Amniotic epithelial cell (primary cell): ENCODE data around the gene HTR3B.
"Not testable (repeated sequence)": the region's sequence is repeated elsewhere in the genome, so short reads cannot be mapped to it uniquely, and the experiment has no call there.

Experiments
- DNase-seq: peaks from one replicate; pipeline ENCODE4 v3.0.0-alpha.2; 2010; ENCODE audit warnings: low read depth

The HTR3B gene

DNA sequence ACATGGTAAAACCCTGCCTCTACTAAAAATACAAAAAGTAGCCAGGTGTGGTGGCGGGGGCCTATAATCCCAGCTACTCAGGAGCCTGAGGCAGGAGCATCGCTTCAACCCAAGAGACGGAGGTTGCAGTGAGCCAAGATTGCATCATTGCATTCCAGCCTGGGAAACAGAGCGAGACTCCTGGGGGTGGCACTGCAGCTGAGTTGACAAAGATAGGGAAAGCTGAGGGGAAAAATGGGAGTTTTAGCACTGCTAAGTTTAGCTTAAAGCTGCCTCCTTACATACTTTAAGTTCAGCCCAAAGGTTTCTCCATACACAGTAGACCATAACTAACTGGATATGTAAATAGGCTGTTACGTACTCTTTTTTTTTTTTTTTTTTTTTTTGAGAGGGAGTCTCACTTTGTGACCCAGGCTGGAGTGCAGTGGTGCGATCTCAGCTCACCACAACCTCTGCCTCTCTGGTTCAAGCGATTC, 20.2 kb upstream of the HTR3B start:
- peak; percentile 59 for DNase-seq

DNA sequence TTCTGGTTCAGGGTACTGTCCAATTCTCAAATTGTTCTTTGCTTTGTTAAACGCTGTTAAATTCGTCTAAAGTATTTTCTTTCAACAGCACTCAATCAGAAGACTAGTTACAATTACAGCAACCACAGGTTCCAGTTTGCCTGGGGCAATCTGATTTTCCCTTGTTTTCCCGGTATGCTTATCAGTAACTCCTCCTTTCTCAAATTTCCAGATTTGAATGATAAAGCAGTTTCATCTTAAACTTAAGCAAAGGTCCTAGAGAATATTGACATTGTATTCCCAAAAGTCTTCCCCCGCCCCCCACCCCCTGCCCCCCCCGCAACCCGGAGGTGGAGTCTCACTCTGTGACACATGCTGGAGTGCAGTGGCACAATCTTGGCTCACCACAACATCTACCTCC, 18.7 kb upstream of the HTR3B start:
- DNase-seq: no peak

DNA sequence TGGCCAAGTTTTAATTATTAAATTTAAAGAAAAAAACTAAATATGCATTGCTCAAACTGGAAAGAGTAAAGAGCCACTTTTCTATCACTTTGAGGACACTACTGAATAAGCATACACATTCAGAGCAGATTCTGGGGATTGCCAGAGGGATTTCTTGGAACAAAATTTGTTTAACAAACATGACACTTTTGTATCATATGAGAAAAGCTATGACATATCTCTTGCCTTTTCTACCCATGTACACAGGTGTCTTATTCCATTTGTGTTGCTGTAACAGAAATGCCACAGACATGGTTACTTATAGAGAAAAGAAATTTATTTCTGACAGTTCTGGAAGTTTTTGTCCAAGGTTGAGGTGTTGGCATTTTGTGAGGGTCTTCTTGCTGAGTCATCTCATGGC, 15.7 kb upstream of the HTR3B start:
- no peak for DNase-seq

DNA sequence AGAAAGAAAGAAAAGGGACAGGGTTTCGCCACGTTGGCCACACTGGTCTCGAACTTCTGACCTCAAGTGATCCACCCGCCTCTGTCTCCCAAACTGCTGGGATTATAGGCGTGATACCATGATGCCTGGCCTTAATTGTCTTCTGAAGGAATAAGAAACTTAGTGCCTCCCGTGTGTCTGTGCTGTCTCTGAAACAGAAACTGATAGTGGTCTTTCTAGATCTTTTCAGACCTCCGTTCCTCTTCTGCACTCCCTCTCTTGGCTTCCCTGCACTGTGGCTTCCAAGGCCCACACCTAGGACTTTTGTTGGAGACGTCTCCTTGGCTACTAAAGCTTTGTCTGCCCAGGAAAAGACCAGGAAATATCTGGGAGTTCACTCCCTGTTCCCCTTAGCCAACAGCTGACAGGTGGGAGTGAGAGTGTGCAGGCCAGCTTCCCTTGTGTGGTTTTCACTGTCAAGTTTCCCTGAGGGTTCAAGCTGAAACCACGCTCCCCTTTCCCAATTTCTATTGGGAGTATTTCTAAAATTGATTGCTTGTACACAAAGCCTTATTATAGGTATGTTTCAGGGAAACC, 10.1 kb upstream of the HTR3B start:
- DNase-seq: peak; percentile 53

DNA sequence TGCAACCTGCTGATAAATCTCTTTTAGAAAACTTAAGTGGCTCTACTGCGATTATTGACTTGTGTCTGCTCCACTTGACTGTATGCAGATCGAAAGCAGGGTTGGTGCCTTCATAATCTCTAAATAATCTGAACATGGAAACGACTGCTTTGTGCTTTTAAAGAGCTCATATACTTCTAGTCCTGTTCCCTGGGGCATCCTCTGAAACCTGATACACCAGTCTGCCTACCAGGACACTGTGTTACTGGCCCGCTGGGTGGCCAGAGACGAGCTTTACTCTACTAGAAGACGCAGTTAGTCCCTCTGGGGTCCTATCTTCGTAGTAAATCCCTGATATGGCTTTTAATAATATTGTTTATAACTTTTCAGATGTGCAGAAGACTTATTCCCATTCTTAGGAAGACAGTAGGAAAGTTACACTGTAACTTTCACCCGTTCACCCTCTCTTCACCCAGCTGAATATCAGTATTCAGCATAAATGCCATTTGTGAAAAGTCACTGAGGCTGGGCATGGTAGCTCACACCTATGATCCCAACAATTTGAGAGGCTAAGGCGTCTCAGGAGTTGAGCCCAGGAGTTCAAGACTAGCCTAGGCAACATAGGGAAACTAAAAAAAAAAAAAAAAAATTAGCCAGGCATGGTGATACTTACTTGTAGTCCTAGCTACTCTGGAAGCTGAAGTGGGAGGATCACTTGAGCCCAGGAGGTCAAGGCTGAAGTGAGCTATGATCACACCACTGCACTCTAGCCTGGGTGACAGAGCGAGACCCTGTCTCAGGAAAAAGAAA, 9.0 kb upstream of the HTR3B start:
- no peak for DNase-seq

DNA sequence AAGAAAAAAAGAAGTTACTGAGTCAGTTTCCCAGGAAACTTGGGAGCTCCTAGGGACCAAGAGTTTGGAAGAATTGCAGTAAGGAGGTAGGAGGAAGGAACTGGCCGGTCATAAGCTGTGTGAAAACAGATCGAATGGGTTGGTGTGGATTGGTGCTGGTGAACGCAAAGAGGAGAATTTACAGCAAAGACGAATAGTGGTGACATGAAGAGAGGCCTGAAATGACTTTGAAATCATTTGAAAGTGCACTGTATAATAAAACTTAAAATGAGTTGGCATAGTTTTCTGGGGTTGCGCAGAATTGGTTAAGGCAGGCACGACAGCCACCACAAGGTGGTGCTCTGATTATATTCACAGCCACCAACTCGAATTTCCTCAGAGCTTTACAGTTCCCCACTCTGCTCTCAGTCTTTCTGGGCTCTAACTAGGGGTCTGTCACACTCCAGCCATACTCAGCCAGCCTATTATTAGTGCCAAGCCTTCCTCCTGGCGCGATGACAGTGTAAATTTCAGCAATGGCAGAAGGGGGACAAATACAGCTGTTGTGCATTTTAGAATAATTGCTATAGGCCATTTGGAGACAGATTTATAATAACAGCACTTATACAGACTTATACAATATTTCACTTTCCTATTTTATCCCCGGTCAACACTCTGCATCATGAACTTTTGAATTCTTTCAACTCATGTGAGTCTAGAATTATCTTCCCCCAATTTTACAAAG, 8.3 kb upstream of the HTR3B start:
- peak; percentile 26 for DNase-seq

DNA sequence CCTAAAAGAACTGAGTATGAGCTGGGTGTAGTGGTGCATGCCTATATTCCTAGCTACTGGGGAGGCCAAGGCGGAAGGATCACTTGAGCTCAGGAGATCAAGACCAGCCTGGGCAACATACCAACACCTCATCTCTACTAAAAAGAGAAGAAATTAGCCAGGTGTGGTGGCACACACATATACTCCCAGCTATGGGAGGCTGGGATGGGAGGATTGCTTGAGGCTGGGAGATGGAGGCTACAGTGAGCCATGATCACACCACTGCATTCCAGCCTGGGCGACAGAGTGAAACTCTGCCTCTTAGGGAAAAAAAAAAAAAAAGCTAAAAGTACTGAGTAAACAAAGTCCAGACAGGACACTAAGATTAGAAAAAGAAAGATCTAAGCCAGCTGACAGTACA, 3.5 kb upstream of the HTR3B start:
- DNase-seq: no peak

DNA sequence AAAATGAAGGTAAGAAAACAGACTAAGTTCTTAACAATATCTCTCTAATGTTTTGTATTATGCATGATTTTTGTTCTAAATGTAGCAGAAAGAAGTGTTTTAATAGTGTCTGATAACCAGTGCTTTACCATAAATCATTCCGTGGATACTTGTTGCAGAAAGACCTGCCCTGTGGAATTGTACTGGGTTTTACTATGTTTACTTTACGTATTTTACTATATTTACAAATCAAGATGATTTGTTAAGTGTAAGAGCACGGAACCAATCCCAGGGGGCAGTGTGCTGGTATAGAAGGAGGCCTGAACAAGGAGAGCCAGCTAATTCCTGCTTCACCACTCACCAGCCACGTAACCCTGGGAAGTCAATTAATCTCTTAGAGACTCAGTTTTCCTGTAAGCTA, 1.4 kb downstream of the HTR3B start:
- DNase-seq: peak; percentile 72

DNA sequence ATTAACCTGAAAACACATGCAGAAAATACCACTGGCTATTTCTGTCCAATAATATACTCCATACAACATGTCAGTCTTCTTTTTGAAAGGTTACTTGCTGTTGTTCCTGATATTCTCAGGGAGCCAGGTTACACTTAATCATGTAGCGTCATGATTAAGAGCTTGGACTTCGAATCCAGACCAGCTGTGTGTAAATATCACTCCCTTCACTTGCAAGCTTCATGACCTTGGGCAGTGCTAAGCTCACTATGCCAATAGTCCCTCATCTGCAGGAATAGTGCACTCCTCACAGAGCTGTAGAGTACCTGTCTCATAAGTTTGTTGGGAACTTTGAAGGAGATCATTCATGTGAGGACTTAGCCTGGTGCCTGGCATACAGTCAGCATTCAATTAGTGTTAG, 1.9 kb downstream of the HTR3B start:
- DNase-seq: no peak

DNA sequence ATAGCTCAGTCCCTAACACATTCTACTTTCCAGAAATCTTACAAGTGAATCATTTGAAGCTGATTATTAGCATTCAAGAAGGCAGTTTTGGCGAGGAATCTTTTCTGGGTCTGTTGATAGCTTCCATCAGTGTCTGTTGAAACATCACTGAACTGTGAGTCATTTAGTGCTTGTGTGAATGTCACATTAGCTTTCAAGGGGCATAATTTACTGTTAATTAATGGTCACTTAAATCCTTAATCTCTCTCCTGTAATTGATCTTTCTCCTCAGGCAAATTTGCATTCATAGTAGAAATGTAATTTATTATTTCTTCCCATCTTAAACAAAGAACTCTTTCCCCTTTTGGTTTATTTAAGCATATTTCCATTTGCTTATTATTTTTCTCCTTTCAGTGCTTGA, 2.6 kb downstream of the HTR3B start:
- peak; percentile 10 for DNase-seq

DNA sequence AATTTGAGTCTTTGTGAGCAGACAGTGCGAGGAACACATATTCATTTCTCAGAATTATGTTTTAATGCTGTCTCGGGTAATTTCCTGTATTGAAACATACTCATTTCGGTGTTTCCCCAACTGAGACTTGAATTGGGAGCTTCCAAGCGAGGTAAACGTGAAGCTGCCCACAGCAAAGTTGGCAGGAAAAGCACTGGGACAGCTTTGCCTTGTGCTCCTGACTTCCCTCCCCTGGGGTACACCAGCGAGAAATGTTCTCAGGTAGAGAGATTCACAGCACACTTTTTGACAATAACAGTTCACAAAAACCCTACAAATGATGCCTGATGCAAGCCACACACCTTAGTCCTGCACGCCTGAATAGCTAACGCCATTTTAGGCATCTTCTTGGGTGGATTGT, 3.1 kb downstream of the HTR3B start:
- no peak for DNase-seq

DNA sequence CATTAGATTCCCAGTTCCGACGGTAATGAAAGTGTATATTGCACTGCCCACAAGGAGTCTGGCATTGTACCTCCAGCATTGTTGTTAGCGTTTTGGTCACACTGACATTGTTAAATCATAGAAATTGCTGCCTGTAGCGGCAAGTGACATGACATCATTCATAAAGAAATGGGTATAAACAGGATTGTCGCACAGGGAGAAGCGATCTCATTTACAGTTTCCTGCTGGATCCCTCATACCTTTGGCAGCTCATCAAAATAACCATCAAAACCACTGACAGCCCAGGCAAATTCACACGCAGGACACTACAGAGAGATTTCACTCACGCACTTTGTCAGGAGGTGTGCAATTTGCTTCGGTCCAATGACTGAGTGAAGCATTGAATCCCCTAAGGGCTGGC, 3.5 kb downstream of the HTR3B start:
- DNase-seq: no peak

DNA sequence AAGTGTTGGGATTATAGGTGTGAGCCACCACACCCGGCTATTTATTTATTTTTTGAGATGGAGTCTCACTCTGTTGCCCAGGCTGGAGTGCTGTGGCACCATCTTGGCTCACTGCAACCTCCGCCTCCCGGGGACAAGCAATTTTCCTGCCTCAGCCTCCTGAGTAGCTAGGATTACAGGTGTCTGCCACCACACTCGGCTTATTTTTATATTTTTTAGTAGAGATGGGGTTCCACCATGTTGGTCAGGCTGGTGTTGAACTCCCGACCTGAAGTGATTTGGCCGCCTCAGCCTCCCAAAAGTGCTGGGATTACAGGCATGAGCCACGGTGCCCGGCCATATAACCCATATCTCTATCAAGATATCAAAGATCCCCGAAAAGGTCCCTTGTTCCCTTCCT, 6.9 kb downstream of the HTR3B start:
- not testable (repeated sequence) for DNase-seq

DNA sequence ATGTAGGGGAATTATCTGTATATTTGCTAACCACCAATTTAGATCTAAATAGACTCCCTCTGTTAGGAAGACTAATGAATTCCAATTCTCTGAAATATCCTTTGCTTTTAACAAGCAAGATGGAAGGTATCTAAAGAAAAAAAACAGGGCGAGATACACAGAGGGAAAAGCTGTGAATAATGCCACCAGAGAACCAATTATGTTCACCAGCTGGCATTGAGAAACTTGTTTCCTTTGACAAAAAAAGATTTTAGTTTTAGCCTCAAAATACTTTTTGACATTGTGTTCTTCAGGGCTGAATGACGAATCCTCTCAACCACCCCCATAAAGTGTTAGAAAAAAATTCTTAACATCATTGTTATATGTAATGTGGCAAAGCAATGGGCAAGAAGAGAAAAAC, 19.0 kb downstream of the HTR3B start:
- DNase-seq: no peak

DNA sequence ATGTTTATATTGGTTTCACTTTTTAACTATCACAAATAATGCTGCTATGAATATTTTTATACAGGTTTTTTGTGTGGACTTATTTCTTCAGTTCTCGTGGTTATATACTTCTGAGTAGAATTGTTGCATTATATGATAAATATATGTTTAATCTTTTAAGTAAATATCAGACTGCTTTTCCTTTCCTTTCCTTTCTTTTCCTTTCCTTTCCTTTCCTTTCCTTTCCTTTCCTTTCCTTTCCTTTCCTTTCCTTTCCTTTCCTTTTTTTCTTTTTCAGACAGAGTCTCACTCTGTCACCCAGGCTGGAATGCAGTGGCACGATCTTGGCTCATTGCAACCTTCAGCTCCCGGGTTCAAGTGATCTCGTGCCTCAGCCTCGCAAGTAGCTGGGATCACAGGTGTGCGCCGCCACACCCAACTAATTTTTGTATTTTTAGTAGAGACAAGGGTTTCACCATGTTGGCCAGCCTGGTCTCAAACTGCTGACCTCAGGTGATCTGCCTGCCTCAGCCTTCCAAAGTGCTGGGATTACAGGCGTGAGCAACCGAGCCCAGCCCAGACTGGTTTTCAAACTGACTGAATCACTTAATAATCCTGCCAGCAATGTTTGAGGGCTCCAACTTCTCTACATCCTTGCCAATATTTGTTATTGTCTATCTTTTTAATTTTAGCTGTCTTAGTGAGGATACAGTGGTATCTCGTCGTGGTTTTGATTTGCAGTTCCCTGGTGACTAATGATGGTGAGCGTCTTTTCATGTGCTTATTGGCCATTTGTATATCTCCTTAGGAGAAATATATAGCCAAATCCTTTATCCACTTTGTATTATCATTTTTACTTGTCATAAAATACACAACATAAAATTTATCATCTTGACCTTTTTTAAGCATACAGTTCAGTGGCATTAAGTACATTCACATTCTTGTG, 21.9 kb downstream of the HTR3B start:
- DNase-seq: peak; percentile 75

DNA sequence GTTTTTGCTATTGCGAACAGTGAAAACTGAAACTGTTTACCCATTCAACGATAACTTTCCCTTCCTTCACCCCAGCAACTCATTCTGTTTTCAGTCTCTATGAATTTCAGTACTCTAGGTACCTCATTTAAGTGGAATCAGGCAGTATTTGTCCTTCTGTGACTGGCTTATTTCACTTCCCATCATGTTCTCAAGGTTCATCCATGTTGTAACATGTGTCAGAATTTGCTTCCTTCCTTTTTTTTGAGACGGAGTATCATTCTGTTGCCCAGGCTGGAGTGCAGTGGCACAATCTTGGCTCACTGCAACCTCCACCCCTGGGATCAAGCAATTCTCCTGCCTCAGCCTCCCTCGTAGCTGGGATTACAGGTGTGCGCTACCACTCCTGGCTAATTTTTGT, 23.7 kb downstream of the HTR3B start:
- DNase-seq: no peak

DNA sequence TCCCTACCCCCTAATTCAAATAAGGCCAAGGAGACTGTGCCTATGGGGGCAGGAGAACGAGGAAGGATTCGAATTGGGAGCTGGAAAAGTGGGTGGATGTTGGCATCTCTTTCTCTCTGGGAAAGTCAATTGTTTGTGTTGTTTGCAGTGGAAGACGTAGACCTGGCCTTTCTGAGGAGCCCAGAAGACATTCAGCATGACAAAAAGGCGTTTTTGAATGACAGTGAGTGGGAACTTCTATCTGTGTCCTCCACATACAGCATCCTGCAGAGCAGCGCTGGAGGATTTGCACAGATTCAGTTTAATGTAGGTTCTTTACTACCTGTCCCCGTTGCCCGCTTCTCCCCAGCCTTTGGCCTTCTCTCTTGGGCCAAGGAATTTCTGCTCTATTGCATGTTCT, 28.2 kb downstream of the HTR3B start:
- no peak for DNase-seq

DNA sequence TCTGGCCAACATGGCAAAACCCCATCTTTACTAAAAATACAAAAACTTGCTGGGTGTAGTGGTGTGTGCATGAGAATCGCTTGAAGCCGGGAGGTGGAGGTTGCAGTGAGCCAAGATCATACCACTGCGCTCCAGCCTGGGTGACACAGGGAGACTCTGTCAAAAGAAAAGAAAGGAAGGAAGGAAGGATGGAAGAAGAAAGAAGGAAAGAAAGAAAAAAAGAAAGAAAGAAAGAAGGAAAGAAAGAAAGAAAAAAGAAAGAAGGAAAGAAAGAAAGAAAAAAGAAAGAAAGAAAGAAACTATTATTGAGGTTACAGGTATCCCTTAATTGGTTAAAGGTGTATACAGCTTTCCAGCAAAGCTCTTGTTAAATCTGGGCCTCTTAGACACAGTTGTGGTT, 29.6 kb downstream of the HTR3B start:
- DNase-seq: not testable (repeated sequence)

DNA sequence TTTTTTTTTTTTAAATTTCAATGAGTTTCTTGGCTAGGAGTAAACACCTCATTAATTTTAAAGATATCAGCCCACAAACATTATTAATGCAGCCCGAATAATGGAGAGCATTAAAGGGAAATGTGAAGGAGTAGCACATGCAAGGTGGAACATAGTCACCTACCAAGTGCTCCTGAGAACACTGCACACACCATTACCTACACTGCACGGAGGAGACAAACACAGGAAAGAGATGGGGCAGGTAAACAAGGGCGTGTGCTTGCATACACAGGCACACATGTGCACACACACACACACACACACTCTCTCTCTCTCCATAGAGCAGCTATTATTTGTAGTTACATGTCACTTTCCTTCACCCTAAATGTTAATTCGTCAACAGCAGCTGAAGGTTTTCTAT, 30.2 kb downstream of the HTR3B start:
- DNase-seq: no peak

DNA sequence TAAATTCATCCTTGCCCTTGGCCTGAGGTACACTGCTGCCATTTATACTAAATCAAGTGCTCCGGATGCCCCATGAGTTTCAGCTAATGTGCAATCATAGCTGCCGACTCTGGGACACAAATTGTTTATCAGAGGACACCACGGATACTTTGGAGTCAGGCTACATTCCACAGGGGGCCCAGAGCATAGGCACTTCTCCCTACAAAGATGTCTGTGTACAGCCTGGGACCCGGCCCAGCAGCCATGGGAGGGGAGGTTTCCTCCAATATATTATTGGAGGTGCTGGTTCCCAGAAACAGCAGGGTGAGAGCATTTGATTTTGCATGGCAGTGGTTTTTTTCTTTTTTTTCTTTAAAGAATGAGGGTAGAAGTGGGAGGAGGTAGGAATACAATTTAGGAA, 31.3 kb downstream of the HTR3B start:
- no peak for DNase-seq

DNA sequence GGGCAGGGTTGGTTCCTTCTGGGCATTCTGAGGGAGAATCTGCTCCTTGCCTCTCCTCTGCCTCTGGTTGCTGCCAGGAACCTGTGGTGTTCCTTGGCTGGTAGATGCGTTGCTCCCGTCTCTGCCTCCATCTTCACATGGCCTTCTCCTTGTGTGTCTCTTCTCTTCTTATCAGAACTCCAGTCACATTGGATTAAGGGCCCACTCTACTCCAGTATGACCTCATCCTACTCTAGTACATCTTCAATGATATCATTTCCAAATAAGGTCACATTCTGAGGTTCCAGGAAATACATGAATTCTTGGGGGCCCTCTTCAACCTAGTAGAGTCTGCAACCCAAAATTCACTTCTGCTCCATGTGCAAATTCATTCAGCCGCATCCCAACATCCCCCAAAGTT, 33.3 kb downstream of the HTR3B start:
- peak; percentile 2 for DNase-seq

DNA sequence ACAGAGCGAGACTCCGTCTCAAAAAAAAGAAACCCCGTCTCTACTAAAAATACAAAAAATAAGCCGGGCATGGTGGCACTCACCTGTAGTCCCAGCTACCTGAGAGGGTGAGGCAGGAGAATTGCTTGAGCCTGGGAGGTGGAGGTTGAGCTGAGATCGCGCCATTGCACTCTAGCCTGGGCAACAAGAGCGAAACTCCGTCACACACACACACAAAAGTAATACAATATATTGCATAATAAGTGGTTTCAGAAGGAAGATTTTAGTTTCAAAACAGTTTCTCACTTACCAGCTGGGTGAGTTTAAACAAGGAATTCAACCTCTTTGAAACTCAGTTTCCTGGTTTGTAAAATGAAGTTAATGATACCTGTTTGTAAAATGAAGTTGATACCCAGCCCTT, 37.7 kb downstream of the HTR3B start:
- no peak for DNase-seq
